HG02973 (cell line): ENCODE measurements around the gene RETN.

ENCODE experiments used
- ATAC-seq: cut with Tn5 transposase; IDR thresholded peaks from one replicate; pipeline ENCODE4 v1.9.1; 2021; ENCODE audit warnings: moderate library complexity; ENCODE audit not compliant: unreplicated experiment

The RETN gene

GRCh38 chr19:7657131-7657751, 11.6 kb upstream of the RETN start:
- ATAC-seq, result no peak

- ATAC-seq, result peak; percentile 77
Observed at GRCh38 chr19:7658219-7658686, 10.6 kb upstream of the RETN start.

- no peak for ATAC-seq
Observed at GRCh38 chr19:7661744-7662538, 6.9 kb upstream of the RETN start.

- no peak for ATAC-seq
Observed at GRCh38 chr19:7662657-7663056, 6.2 kb upstream of the RETN start.

- no peak for ATAC-seq
Observed at GRCh38 chr19:7663706-7664105, 5.1 kb upstream of the RETN start.

- ATAC-seq, result no peak
Observed at GRCh38 chr19:7665076-7665475, 3.8 kb upstream of the RETN start.

GRCh38 chr19:7669641-7670040, 792 bp downstream of the RETN start:
- ATAC-seq, result no peak

- no peak for ATAC-seq
Observed at GRCh38 chr19:7670150-7670783, 1.4 kb downstream of the RETN start.

- ATAC-seq, result no peak
Observed at GRCh38 chr19:7670790-7671189, 1.9 kb downstream of the RETN start.

- no peak for ATAC-seq
Observed at GRCh38 chr19:7672522-7672921, 3.7 kb downstream of the RETN start.

- no peak for ATAC-seq
Observed at GRCh38 chr19:7674010-7675005, 5.5 kb downstream of the RETN start.

- ATAC-seq, result no peak
Observed at GRCh38 chr19:7676376-7676775, 7.5 kb downstream of the RETN start.

GRCh38 chr19:7676854-7677253, 8.0 kb downstream of the RETN start, which contains the start of gene MCEMP1:
MCEMP1 (plus strand) TSS chr19:7677090; CDS start chr19:7677121, 31 bp downstream.
- no peak for ATAC-seq

GRCh38 chr19:7677669-7678311, 8.9 kb downstream of the RETN start:
- no peak for ATAC-seq

- no peak for ATAC-seq
Observed at GRCh38 chr19:7678971-7679751, 10.3 kb downstream of the RETN start.

GRCh38 chr19:7679771-7680605, 11.1 kb downstream of the RETN start:
- no peak for ATAC-seq

GRCh38 chr19:7680606-7681339, 11.9 kb downstream of the RETN start, which contains the start of gene TRAPPC5:
TRAPPC5 (plus strand) TSS chr19:7680833; CDS start chr19:7682254, 1,421 bp downstream.
- peak; percentile 46 for ATAC-seq
